HT-29 (cell line): ENCODE results near the gene GTF3C1. TPM values are rescaled to one million over a fixed set of nuclear protein-coding genes. Genes with fewer than 3 reads are reported as not detected.
"Not testable (repeated sequence)": the region's sequence is repeated elsewhere in the genome, so short reads cannot be mapped to it uniquely, and the experiment has no call there.

Source experiments
- DNase-seq: peaks from one replicate; pipeline ENCODE4 v3.0.0-alpha.2; 2015; ENCODE audit warnings: low spot score
- total RNA-seq: library from RNA; depleted of rRNA; stranded (reverse); fragments of >200 nt; shearing (Covaris generic); gene quantifications from 2 replicates; pipeline ENCODE4 v1.2.3, GENCODE V29; 2014

Gene GTF3C1
- total RNA-seq, 1 experiment from 2014 or later, result 86.4 TPM

- no peak for DNase-seq
Observed at GRCh38 chr16:27463741-27464591, 85.7 kb downstream of the GTF3C1 start.

- no peak for DNase-seq
Observed at GRCh38 chr16:27462846-27463682, 86.6 kb downstream of the GTF3C1 start.

DNA sequence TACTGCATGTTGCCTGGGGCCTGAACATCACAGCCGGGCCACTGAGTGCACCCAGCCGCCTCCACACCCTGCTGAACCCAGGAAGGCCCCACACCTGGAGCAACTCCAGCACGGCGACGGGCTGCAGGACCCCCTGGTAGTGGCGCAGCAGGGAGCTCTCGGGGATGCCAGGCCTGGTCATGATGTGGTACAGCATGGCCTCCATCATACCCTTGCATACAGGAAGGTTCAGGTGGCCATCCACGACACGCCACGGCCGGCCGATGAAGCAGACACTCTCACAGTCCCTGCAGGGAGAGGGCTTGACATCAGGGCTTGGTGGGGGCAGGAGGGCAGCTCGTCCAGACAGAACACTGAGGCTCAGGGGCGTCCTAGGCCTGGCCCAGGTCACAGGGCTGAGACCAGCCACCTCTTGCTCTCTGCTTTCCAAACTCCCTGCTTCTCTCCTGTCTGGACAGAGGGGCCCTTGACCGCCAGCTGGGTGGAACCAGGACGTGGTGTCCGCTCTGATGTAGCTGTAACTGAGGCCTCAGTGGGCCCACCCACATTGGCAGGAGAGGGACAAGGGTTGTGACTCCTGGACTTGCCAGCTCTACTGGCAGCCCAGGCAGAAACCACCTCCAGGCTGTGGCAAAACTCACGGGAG lies 87.4 kb downstream of the GTF3C1 start:
- DNase-seq, result no peak

DNA sequence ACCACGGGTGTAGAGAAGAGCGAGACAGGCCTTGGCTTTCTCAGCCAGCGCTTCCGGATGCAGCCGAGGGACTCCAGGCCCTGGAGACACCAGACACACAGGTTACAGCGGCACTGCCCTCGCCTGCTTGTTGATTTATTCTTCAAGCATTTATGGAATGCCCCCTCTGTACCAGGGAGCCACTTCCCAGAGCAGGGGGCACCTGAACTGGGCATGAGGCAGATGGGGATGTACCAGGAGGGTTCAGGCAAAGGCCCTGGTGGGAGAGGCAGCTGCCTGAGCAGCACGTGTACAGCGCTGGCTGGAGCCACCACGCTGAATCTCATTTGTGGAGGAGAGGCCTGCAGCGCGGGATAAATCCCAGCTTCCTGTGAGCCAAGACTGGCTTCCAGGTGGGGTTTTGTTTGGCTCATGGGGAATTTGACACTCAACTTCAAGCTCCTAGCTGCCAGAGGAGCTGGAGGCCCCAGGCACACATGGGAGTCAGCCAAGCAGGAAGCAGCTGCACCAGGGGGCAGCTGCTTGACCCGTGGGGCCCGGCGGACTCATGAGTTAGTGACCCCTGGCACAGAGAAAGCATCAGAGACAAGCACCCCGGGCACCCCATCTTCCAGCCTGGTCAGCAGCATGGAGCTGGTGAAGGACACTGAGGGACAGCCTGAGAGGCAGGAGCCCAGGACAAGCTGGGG lies 88.1 kb downstream of the GTF3C1 start:
- no peak for DNase-seq

DNA sequence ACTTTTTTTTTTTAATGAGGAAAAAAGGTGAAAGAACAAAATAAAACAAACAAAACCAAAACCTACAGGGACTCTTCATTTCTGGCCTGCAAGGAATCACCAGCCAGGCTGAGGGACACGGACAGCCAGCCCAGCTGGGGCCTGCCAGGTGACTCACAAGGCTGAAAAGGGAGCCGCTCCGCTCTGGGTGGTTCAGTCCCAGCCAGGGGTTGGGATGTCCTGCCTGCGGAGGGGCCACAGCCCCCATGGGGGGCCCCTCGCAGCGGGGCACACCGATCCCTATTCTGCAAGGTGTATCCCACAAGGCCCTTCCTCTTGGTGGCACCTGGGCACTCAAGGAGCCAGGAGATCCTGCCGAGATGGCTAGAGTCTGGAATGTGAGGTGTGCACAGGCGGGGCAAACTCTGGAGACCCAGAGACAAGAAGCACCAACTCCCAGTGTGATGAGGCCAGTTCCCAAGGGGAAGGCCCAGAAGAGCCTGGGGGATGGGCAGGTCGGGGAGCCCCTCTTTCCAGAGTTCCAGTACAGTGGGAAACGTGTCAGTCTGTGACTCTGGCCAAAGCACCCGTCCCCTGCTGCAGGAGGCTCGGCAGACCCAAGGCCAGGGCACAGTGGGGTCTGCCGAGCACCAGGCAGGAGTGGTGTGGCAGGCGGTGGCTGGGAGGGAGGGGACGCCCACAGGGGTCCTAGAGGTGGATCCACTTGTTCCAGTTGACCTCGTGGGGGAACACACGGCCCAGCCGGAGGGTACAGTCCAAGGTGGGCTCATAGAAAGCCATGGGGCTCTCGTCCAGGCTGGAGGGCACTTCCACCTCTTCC lies 88.8 kb downstream of the GTF3C1 start:
- DNase-seq, result no peak

DNA sequence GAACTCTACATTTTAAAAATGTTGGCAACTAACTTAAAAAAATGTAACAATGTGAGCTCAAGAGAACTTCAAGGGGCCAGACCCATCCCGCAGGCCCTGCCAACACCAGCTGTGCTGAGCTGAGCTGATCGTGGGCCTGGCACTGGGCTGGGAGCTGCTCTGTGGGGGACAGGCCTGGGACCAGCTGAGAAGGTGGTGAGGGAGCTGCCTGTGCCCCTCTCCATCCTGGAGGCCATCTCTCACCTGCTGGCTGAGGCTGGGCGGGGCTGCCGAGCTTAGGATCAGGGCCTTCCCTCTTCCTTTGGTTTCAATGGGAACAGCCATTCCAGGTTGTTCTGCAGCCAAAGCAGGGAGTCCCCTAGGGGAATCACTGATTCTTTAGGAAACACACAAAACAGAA lies 89.5 kb downstream of the GTF3C1 start:
- no peak for DNase-seq

- no peak for DNase-seq
Observed at GRCh38 chr16:27458987-27459688, 90.6 kb downstream of the GTF3C1 start.

- DNase-seq, result no peak
Observed at GRCh38 chr16:27458258-27458657, 91.5 kb downstream of the GTF3C1 start.

DNA sequence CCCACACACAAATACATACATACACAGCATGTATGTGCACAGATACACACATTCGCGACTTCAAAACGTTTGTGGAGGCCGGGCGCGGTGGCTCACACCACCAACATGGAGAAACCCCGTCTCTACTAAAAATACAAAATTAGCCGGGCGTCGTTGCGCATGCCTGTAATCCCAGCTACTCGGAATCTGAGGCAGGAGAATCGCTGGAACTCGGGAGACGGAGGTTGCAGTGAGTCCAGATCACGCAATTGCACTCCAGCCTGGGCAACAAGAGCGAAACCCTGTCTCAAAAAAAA lies 92.2 kb downstream of the GTF3C1 start:
- DNase-seq, result not testable (repeated sequence)

DNA sequence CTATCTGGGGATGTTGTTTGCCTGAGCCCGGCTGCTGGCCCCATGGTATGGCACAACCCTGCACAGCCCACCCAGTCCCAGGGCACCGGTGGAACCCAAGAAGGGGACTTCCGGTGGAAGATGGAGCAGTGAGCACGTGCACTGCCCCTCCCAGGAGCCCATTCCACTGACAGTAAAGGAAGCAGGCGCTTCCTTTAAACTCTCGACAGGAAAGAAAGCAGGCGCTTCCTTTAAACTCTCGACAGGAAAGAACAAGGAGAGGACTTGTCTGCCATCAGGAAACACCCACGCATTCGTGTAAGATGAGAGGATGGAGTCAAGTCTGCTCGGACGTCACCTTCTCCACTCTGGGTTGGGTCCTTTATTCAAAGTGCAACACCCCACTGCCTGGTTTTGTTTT lies 94.0 kb downstream of the GTF3C1 start:
- no peak for DNase-seq

GRCh38 chr16:27453494-27453825 lies 96.3 kb downstream of the GTF3C1 start:
- DNase-seq, result no peak

GRCh38 chr16:27452569-27453493 lies 96.9 kb downstream of the GTF3C1 start:
- DNase-seq, result no peak

- no peak for DNase-seq
Observed at GRCh38 chr16:27450196-27450549, 99.5 kb downstream of the GTF3C1 start.

- DNase-seq, result no peak
Observed at GRCh38 chr16:27449434-27450195, 100.1 kb downstream of the GTF3C1 start.

DNA sequence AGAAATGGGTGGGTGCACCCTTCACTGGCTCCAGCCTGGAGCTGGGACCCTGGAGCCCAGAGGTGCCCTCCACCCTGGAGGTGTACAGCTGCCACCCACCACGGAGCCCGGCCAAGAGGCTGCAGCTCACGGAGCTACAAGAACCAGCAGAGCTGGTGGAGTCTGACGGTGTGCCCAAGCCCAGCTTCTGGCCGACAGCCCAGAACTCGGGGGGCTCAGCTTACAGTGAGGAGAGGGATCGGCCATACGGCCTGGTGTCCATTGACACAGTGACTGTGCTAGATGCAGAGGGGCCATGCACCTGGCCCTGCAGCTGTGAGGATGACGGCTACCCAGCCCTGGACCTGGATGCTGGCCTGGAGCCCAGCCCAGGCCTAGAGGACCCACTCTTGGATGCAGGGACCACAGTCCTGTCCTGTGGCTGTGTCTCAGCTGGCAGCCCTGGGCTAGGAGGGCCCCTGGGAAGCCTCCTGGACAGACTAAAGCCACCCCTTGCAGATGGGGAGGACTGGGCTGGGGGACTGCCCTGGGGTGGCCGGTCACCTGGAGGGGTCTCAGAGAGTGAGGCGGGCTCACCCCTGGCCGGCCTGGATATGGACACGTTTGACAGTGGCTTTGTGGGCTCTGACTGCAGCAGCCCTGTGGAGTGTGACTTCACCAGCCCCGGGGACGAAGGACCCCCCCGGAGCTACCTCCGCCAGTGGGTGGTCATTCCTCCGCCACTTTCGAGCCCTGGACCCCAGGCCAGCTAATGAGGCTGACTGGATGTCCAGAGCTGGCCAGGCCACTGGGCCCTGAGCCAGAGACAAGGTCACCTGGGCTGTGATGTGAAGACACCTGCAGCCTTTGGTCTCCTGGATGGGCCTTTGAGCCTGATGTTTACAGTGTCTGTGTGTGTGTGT lies 100.9 kb downstream of the GTF3C1 start:
- no peak for DNase-seq

GRCh38 chr16:27447301-27447700 lies 102.4 kb downstream of the GTF3C1 start:
- no peak for DNase-seq

- DNase-seq, result no peak
Observed at GRCh38 chr16:27446721-27447120, 103.0 kb downstream of the GTF3C1 start.
